Esophagus squamous epithelium (tissue), 5 donors: ENCODE results near the gene ATP6V0E2. TPM values are rescaled to one million over a fixed set of nuclear protein-coding genes. Genes with fewer than 3 reads are reported as not detected.

ENCODE experiments used
- DNase-seq: peaks from one replicate; lab custom pipeline; 2025; lab: John Stamatoyannopoulos, UW
- H3K27ac ChIP-seq, 4 donors: fragments of 200-600 bp; sonication (generic); one replicate each; pipeline ENCODE4 v1.5.1; 2016 to 2019; ENCODE audit warnings: mild to moderate bottlenecking in 1 of 4
- H3K27me3 ChIP-seq, 4 donors: fragments of 200-600 bp; sonication (generic); 1 replicate in 3 of 4; 2 replicates in 1 of 4; pipeline versions ENCODE4 v1.5.1 to v1.6.0; 2017 to 2021; ENCODE audit warnings: antibody characterized with exemption in 1 of 4
- H3K36me3 ChIP-seq, 3 donors: fragments of 200-600 bp; sonication (generic); one replicate each; pipeline ENCODE4 v1.5.1; 2016 to 2019
- H3K4me1 ChIP-seq, 3 donors: fragments of 200-600 bp; sonication (generic); one replicate each; pipeline ENCODE4 v1.5.1; 2017 to 2019
- H3K4me3 ChIP-seq, 4 donors: fragments of 200-600 bp; sonication (generic); 1 replicate in 3 of 4; 2 replicates in 1 of 4; pipeline ENCODE4 v1.5.1; 2016 to 2019; ENCODE audit warnings: mild to moderate bottlenecking in 2 of 4, moderate library complexity in 1 of 4
- H3K9me3 ChIP-seq, 3 donors: fragments of 200-600 bp; sonication (generic); one replicate each; pipeline ENCODE4 v1.5.1; 2016 to 2019
- CTCF ChIP-seq, 6 experiments: fragments of 450-650 bp in 4 of 6; fragments of 200-600 bp in 2 of 6; sonication (generic) in 2 of 6; IDR thresholded peaks; one replicate each; pipeline ENCODE4 v1.5.1; 2016 to 2019; ENCODE audit warnings: antibody characterized with exemption in 6 of 6, mild to moderate bottlenecking in 4 of 6, moderate library complexity in 4 of 6
- POLR2A ChIP-seq, 4 donors: fragments of 450-650 bp; IDR thresholded peaks; one replicate each; pipeline ENCODE4 v1.6.1; 2017; ENCODE audit warnings: antibody characterized with exemption in 4 of 4, mild to moderate bottlenecking in 4 of 4, moderate library complexity in 3 of 4
- WGBS, 2 donors: methylation state at CpG; one replicate each; pipeline ENCODE4 v1.1.5; 2018; 5-methylcytosine and 5-hydroxymethylcytosine counted together
- intact Hi-C: fragments of 100-400 bp; cut with DNase I; formaldehyde crosslinking; loops from one replicate; pipeline ENCODE4 v1.15.0; 2022
- total RNA-seq, 4 donors: library from RNA; depleted of rRNA; stranded (reverse); fragments of >200 nt; gene quantifications; one replicate each; pipeline ENCODE4 v1.1.0, GENCODE V29; 2016
- donor health status: DM: yes; HTN: yes; CAD: no.

ATP6V0E2 gene
- total RNA-seq, 4 donors from 2014 or later, result 5.1 to 22.9 (median 8.2) TPM

- H3K9me3 ChIP-seq, result no peaks in the 10 kb centered on the region
- H3K36me3 ChIP-seq, result peaks cover 0 to 1% (median 0%) of the 10 kb centered on the region in 3 donors
- intact Hi-C loops, result no loop called here
- no peak overlapping the region for H3K4me3 ChIP-seq
- H3K4me1 ChIP-seq, result peaks cover 0 to 41% (median 7%) of the 10 kb centered on the region in 3 donors
- TF ChIP-seq POLR2A (IDR thresholded peaks at IDR 0.05) (no peak), CTCF (IDR thresholded peaks at IDR 0.05) (no peak)
- H3K27ac ChIP-seq, result peak overlapping the region in 1 of 4 donors; percentile 49
- no peaks in the 10 kb centered on the region for H3K27me3 ChIP-seq
- WGBS, 2 donors, result 56 to 69% methylated on average over 3 of the region's 14 CpGs
- DNase-seq, result no peak
These were observed 7.0 kb downstream of the ATP6V0E2 start for GRCh38 chr7:149880638-149881311.

DNA sequence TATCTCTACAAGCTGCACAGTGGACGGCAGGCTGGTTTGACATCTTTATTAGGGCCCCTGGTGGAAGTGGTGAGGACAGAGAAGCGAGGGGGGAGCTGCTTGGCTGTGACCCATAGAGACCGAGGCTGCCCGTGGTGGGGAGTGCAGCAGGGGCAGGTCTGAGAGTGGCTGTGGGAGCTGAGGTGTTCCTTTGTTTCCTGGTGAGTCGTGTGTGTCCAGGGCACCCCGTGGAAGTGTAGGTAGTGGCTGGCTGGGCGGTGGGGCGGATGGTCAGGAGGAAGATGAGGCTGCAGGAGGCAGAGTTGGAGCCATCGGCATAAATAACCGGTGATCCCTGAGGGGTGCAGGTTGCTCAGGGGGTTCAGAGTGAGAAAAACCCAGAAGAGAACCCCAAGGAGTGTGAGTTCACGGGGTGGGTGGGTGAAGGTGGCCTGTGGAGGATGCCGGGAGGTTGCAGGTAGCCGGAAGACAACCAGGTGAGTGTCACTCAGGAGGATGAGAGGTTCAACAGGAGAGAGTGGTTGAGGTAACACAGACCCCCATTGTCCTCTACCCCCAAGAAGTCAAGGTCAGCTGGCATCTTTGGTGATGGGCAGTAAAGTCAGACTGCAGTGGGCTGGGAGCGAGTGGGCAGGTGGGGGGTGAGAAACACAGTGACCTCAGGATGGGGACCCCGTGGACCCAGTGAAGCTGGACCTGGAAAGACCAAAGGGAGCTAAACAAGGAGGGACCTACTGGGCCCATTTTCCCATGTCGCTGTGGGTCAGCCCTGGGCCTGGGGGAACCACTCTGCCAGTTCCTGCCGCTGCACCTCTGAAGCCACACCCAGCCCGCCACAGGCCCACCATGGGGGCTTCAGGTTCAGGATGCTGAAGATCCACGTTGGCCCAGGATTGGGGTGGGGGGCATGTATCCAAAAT, 7.8 kb downstream of the ATP6V0E2 start:
- intact Hi-C loops, result no loop called here
- no peaks in the 10 kb centered on the region for H3K9me3 ChIP-seq
- no peak overlapping the region for H3K4me3 ChIP-seq
- H3K36me3 ChIP-seq, result no peaks in the 10 kb centered on the region
- H3K4me1 ChIP-seq, result peaks cover 0 to 41% (median 7%) of the 10 kb centered on the region in 3 donors
- H3K27ac ChIP-seq, result peak overlapping the region in 2 of 4 donors; percentile 39 to 49
- DNase-seq, result no peak
- 75 to 82% methylated on average over 14 to 15 of the region's 19 CpGs for WGBS, 2 donors
- H3K27me3 ChIP-seq, result no peaks in the 10 kb centered on the region
- no peak for TF ChIP-seq CTCF (IDR thresholded peaks at IDR 0.05)
- TF ChIP-seq POLR2A (IDR thresholded peaks at IDR 0.05), result no peak

- 56 to 67% methylated on average over 5 to 10 of the region's 11 CpGs for WGBS, 2 donors
- TF ChIP-seq POLR2A (IDR thresholded peaks at IDR 0.05) (no peak), CTCF (IDR thresholded peaks at IDR 0.05) (no peak)
- intact Hi-C loops, result no loop called here
- no peaks in the 10 kb centered on the region for H3K36me3 ChIP-seq
- H3K27me3 ChIP-seq, result no peaks in the 10 kb centered on the region
- H3K4me1 ChIP-seq, result peaks cover 0 to 41% (median 7%) of the 10 kb centered on the region in 3 donors
- peak overlapping the region in 2 of 4 donors; percentile 14 to 39 for H3K27ac ChIP-seq
- no peak overlapping the region for H3K4me3 ChIP-seq
- no peak for DNase-seq
- no peaks in the 10 kb centered on the region for H3K9me3 ChIP-seq
These were observed 8.7 kb downstream of the ATP6V0E2 start for GRCh38 chr7:149882248-149883047.

DNA sequence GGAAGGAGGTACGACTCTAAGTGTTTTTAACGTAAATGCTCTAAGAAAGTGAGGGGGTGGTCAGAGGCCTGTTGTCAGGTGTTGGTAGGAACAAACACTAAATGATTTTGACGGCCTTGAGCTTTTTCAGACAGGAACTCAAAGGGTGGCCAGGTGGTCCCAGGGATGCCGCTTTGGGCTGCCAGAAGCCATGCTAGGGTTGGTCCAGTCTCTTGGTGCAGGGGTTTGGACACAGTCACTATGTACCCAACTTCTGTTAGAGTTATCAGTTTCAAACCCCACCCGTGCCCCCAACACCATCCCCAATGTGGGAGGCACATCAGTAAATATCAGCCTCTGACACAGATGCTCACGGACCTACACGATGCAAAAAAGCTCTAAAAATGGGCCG, 9.3 kb downstream of the ATP6V0E2 start:
- 67 to 74% methylated on average over 6 of the region's 8 CpGs for WGBS, 2 donors
- no peaks in the 10 kb centered on the region for H3K27me3 ChIP-seq
- H3K27ac ChIP-seq, result peak overlapping the region in 1 of 4 donors; percentile 33
- H3K36me3 ChIP-seq, result no peaks in the 10 kb centered on the region
- DNase-seq, result no peak
- intact Hi-C loops, result no loop called here
- H3K4me1 ChIP-seq, result peaks cover 0 to 41% (median 7%) of the 10 kb centered on the region in 3 donors
- H3K4me3 ChIP-seq, result no peak overlapping the region
- no peaks in the 10 kb centered on the region for H3K9me3 ChIP-seq
- TF ChIP-seq POLR2A (IDR thresholded peaks at IDR 0.05) (no peak), CTCF (IDR thresholded peaks at IDR 0.05) (no peak)
